HG02885 (cell line): ENCODE measurements around the gene HIVEP1.

ENCODE experiments used
- ATAC-seq: cut with Tn5 transposase; IDR thresholded peaks from one replicate; pipeline ENCODE4 v1.9.1; 2021; ENCODE audit warnings: mild to moderate bottlenecking; ENCODE audit not compliant: unreplicated experiment, poor library complexity

Gene HIVEP1

GRCh38 chr6:12037798-12038197 lies 25.7 kb downstream of the HIVEP1 start:
- no peak for ATAC-seq

GRCh38 chr6:12039540-12040459 lies 27.7 kb downstream of the HIVEP1 start:
- ATAC-seq: no peak

GRCh38 chr6:12047304-12047703 lies 35.2 kb downstream of the HIVEP1 start:
- no peak for ATAC-seq

GRCh38 chr6:12047792-12048432 lies 35.8 kb downstream of the HIVEP1 start:
- no peak for ATAC-seq

GRCh38 chr6:12048609-12049008 lies 36.5 kb downstream of the HIVEP1 start:
- no peak for ATAC-seq

GRCh38 chr6:12049165-12049564 lies 37.1 kb downstream of the HIVEP1 start:
- peak; percentile 39 for ATAC-seq

- peak; percentile 83 for ATAC-seq
Observed at GRCh38 chr6:12051861-12052368, 39.8 kb downstream of the HIVEP1 start.

- ATAC-seq: no peak
Observed at GRCh38 chr6:12058172-12058961, 46.3 kb downstream of the HIVEP1 start.

GRCh38 chr6:12060780-12061609 lies 48.9 kb downstream of the HIVEP1 start:
- ATAC-seq: peak; percentile 90

GRCh38 chr6:12062605-12063004 lies 50.5 kb downstream of the HIVEP1 start:
- no peak for ATAC-seq

GRCh38 chr6:12064131-12064530 lies 52.0 kb downstream of the HIVEP1 start:
- ATAC-seq: no peak

GRCh38 chr6:12064538-12065071 lies 52.5 kb downstream of the HIVEP1 start:
- ATAC-seq: no peak

GRCh38 chr6:12065321-12066140 lies 53.4 kb downstream of the HIVEP1 start:
- peak; percentile 53 for ATAC-seq

- no peak for ATAC-seq
Observed at GRCh38 chr6:12066297-12066696, 54.2 kb downstream of the HIVEP1 start.

- no peak for ATAC-seq
Observed at GRCh38 chr6:12068899-12069557, 56.9 kb downstream of the HIVEP1 start.

- ATAC-seq: no peak
Observed at GRCh38 chr6:12069891-12070529, 57.9 kb downstream of the HIVEP1 start.

GRCh38 chr6:12071064-12071615 lies 59.0 kb downstream of the HIVEP1 start:
- no peak for ATAC-seq
